ENCODE data around the gene ATP6V1C2.

- TF ChIP-seq FOXM1 (IDR thresholded peaks at IDR 0.05; ENCODE audit: borderline replicate concordance) (no peak), TARDBP (IDR thresholded peaks at IDR 0.05) (no peak), HDGF (IDR thresholded peaks at IDR 0.05; ENCODE audit: borderline replicate concordance) (no peak), FOXA1 (IDR thresholded peaks at IDR 0.05) (no peak), BHLHE40 (IDR thresholded peaks at IDR 0.05; ENCODE audit: borderline replicate concordance) (no peak), FOXK2 (IDR thresholded peaks at IDR 0.05) (no peak)
Observed at GRCh38 chr2:10798783-10799182, 77.4 kb downstream of the ATP6V1C2 start.
